ENCODE measurements around the gene PINK1.

DNA sequence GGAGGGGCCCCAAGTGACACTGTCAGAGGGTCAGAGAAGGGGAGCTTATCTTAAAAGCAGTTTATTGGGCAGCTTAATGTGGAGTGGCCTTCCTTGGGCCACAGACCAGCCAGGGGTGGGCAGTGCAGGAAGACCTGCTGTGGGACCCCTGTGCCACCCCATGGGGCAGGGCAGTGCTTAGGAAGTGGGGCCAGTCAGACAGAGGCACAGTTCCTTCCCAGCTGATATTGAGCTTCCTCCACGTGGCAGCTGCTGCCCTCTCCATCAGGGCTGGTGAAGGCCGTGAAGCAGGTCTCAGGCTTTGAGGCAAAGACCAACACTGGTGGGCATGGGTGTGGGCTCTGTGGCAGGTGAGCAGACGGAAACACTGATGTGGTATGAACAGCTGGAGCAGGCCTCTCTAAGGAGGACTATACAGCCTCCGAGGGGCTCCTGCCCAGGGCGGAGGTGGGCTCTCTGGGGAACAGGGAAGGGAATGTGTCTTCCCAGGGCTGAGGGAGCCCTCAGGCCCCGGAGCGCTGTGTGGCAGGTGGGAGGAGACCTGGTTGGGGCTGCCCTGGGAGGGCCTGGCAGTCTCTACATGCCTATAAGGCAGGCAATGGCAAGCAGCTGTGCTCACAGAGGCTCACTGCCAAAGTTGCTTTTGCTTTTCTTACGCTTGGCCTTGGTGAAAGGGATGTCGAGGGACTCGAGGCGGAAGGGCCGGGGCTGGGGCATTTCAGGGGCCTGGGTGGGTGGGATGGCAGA, 30.9 kb downstream of the PINK1 start:
- TF ChIP-seq CTCF (optimal IDR thresholded peaks at IDR 0.05 in 1 of 3, IDR thresholded peaks at IDR 0.05 in 1 of 3, conservative IDR thresholded peaks at IDR 0.05 in 1 of 3; ENCODE audit: extremely low read depth in 1 of 3, insufficient read depth in 2 of 3, low read length in 3 of 3): no peak
- no peak for TF ChIP-seq EZH2 (IDR thresholded peaks at IDR 0.05; ENCODE audit: low read length)

Measured in keratinocyte (primary cell).